CD4-positive, alpha-beta T cell (primary cell): ENCODE data around the gene CEP350. TPM values are rescaled to one million over a fixed set of nuclear protein-coding genes. Genes with fewer than 3 reads are reported as not detected.

ENCODE experiments used
- ATAC-seq: fragments of 200-7000 bp; cut with Tn5 transposase; one replicate; pipeline ENCODE4 v1.10.0; 2022; ENCODE audit warnings: mild to moderate bottlenecking; ENCODE audit not compliant: poor library complexity
- CTCF ChIA-PET: fragments of 350-600 bp; sonication (Branson Sonifier 250); formaldehyde crosslinking; loops from one replicate; lab custom pipeline; 2021; ENCODE audit warnings: antibody characterized with exemption, inconsistent platforms; lab: Charles Lee
- POLR2A ChIA-PET: fragments of 350-600 bp; sonication (Branson Sonifier 250); formaldehyde crosslinking; loops from one replicate; lab custom pipeline; 2021; ENCODE audit warnings: antibody characterized with exemption, inconsistent platforms; lab: Charles Lee
- DNase-seq, 14 experiments: peaks; one replicate each; pipeline ENCODE4 v3.0.0-alpha.2; 2013 to 2020; ENCODE audit warnings: mixed read lengths in 2 of 14
- H3K27ac ChIP-seq, 2 donors: one replicate each; pipeline versions ENCODE4 v1.5.1 to v1.7.0; 2013; ENCODE audit warnings: low read length in 2 of 2, low read depth in 1 of 2, mild to moderate bottlenecking in 1 of 2
- H3K27me3 ChIP-seq, 2 experiments: 1 replicate in 1 of 2; 2 replicates in 1 of 2; pipeline versions ENCODE4 v1.6.1 to v1.7.0; 2013; ENCODE audit warnings: low read length in 2 of 2, control low read depth in 1 of 2, mild to moderate bottlenecking in 1 of 2, moderate library complexity in 1 of 2; ENCODE audit not compliant: insufficient read depth in 2 of 2, control insufficient read depth in 1 of 2
- H3K36me3 ChIP-seq: one replicate; pipeline ENCODE4 v1.6.1; 2013; ENCODE audit warnings: low read length, control low read depth; ENCODE audit not compliant: insufficient read depth
- H3K4me1 ChIP-seq: one replicate; pipeline ENCODE4 v1.6.1; 2013; ENCODE audit warnings: low read length, control low read depth; ENCODE audit not compliant: insufficient read depth
- H3K4me3 ChIP-seq: one replicate; pipeline ENCODE4 v1.5.1; 2013; ENCODE audit warnings: mild to moderate bottlenecking, low read length, moderate library complexity
- H3K9me3 ChIP-seq, 2 experiments: 1 replicate in 1 of 2; 2 replicates in 1 of 2; pipeline versions ENCODE4 v1.6.1 to v1.7.0; 2013; ENCODE audit warnings: low read length in 2 of 2, mild to moderate bottlenecking in 2 of 2, control low read depth in 1 of 2, moderate library complexity in 1 of 2; ENCODE audit not compliant: control insufficient read depth in 1 of 2, insufficient read depth in 1 of 2
- H3K27ac Mint-ChIP-seq: one replicate; pipeline ENCODE4 v1.8.0; 2020; ENCODE audit warnings: mixed read lengths
- H3K27me3 Mint-ChIP-seq: one replicate; pipeline ENCODE4 v1.8.0; 2021; ENCODE audit warnings: mixed read lengths
- H3K36me3 Mint-ChIP-seq: one replicate; pipeline ENCODE4 v1.8.0; 2021; ENCODE audit warnings: low read depth, mixed read lengths
- H3K4me1 Mint-ChIP-seq: one replicate; pipeline ENCODE4 v1.8.0; 2021; ENCODE audit warnings: low read depth, mixed read lengths
- H3K4me3 Mint-ChIP-seq: one replicate; pipeline ENCODE4 v1.8.0; 2020; ENCODE audit warnings: mild to moderate bottlenecking, mixed read lengths
- H3K9me3 Mint-ChIP-seq: one replicate; pipeline ENCODE4 v1.8.0; 2020; ENCODE audit warnings: mixed read lengths
- intact Hi-C, 2 experiments: fragments of 100-400 bp; cut with DNase I in 1 of 2; cut with micrococcal nuclease in 1 of 2; formaldehyde crosslinking; loops; one replicate each; pipeline versions ENCODE4 v1.15.1 to v1.9.0; 2023 to 2025; cut with DNase I, micrococcal nuclease
- total RNA-seq, 174 experiments: library from RNA in 2 of 174; stranded (reverse) in 2 of 174; gene quantifications; one replicate each; pipeline ENCODE4 v1.2.3 and lab custom pipeline; 2021 to 2026
- TF ChIP-seq, protein P1 (sequence below): fragments of 200-600 bp; IDR thresholded peaks from one replicate; pipeline ENCODE4 v1.8.0; 2022; ENCODE audit warnings: antibody characterized with exemption, mild to moderate bottlenecking

The CEP350 gene
- total RNA-seq, 2 experiments from 2014 or later: 45.5 to 51.4 TPM

GRCh38 chr1:180145446-180145845, 190.8 kb downstream of the CEP350 start:
- Mint-ChIP-seq H3K36me3 (no peaks in the 10 kb centered on the region), H3K27ac (no peak overlapping the region), H3K4me1 (no peaks in the 10 kb centered on the region), H3K27me3 (no peaks in the 10 kb centered on the region), H3K4me3 (no peak overlapping the region), H3K9me3 (no peaks in the 10 kb centered on the region)
- intact Hi-C loops: no loop called here
- ChIA-PET POLR2A (interaction anchor here (1.2 kb wide), 1 partner anchor 9 kb away, joined by 10 read pairs; the partner anchor contains the start of gene QSOX1), CTCF (interaction anchor here (0.6 kb wide), 1 partner anchor 561 kb away, joined by 3 read pairs; no protein-coding TSS in a partner anchor)
- ATAC-seq (no peak), DNase-seq (no peak)
- no peak overlapping the region for H3K27ac ChIP-seq
- no peaks in the 10 kb centered on the region for H3K4me1 ChIP-seq
- H3K27me3 ChIP-seq: no peaks in the 10 kb centered on the region
- TF ChIP-seq, protein P1, sequence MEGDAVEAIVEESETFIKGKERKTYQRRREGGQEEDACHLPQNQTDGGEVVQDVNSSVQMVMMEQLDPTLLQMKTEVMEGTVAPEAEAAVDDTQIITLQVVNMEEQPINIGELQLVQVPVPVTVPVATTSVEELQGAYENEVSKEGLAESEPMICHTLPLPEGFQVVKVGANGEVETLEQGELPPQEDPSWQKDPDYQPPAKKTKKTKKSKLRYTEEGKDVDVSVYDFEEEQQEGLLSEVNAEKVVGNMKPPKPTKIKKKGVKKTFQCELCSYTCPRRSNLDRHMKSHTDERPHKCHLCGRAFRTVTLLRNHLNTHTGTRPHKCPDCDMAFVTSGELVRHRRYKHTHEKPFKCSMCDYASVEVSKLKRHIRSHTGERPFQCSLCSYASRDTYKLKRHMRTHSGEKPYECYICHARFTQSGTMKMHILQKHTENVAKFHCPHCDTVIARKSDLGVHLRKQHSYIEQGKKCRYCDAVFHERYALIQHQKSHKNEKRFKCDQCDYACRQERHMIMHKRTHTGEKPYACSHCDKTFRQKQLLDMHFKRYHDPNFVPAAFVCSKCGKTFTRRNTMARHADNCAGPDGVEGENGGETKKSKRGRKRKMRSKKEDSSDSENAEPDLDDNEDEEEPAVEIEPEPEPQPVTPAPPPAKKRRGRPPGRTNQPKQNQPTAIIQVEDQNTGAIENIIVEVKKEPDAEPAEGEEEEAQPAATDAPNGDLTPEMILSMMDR: no peak
- H3K4me3 ChIP-seq: no peak overlapping the region
- H3K9me3 ChIP-seq: no peaks in the 10 kb centered on the region
- no peaks in the 10 kb centered on the region for H3K36me3 ChIP-seq

- peaks cover 8% of the 10 kb centered on the region for H3K4me1 Mint-ChIP-seq
- Histone ChIP-seq H3K9me3 (no peaks in the 10 kb centered on the region), H3K4me1 (peaks cover 17% of the 10 kb centered on the region), H3K27ac (no peak overlapping the region), H3K36me3 (no peaks in the 10 kb centered on the region), H3K27me3 (no peaks in the 10 kb centered on the region), H3K4me3 (no peak overlapping the region)
- intact Hi-C loops: loop anchor here (10.0 kb wide), 8 partner anchors 266 to 1884 kb away; partner anchors contain the start of genes AXDND1 (in 1 of the 2), FAM20B (in 1 of the 2), SOAT1 (in 1 of the 2) and STX6 (in 1 of the 2)
- ATAC-seq: no peak
- no peak overlapping the region for H3K4me3 Mint-ChIP-seq
- H3K9me3 Mint-ChIP-seq: no peaks in the 10 kb centered on the region
- H3K27me3 Mint-ChIP-seq: no peaks in the 10 kb centered on the region
- peaks cover 8% of the 10 kb centered on the region for H3K36me3 Mint-ChIP-seq
- peak in 2 of 14 experiments; percentile 42 to 48 for DNase-seq
- CTCF ChIA-PET: no interaction called here
- TF ChIP-seq, protein P1: no peak
- H3K27ac Mint-ChIP-seq: no peak overlapping the region
- POLR2A ChIA-PET: no interaction called here
Measured at GRCh38 chr1:180150982-180151381, 196.4 kb downstream of the CEP350 start.

GRCh38 chr1:180151508-180151907, 196.9 kb downstream of the CEP350 start:
- Mint-ChIP-seq H3K36me3 (peaks cover 8% of the 10 kb centered on the region), H3K9me3 (no peaks in the 10 kb centered on the region), H3K4me3 (no peak overlapping the region), H3K27me3 (no peaks in the 10 kb centered on the region), H3K4me1 (peaks cover 14% of the 10 kb centered on the region), H3K27ac (no peak overlapping the region)
- DNase-seq (no peak), ATAC-seq (no peak)
- Histone ChIP-seq H3K9me3 (no peaks in the 10 kb centered on the region), H3K36me3 (no peaks in the 10 kb centered on the region), H3K4me3 (no peak overlapping the region), H3K27ac (no peak overlapping the region), H3K27me3 (no peaks in the 10 kb centered on the region), H3K4me1 (peaks cover 22% of the 10 kb centered on the region)
- CTCF ChIA-PET: no interaction called here
- intact Hi-C loops: loop anchor here (10.0 kb wide), 8 partner anchors 267 to 1883 kb away; partner anchors contain the start of genes AXDND1 (in 1 of the 2), FAM20B (in 1 of the 2), SOAT1 (in 1 of the 2) and STX6 (in 1 of the 2)
- TF ChIP-seq, protein P1: no peak
- POLR2A ChIA-PET: no interaction called here
